HPDE6-E6E7 (cell line): ENCODE data around the gene SYCE3.
"Not testable (repeated sequence)": the region's sequence is repeated elsewhere in the genome, so short reads cannot be mapped to it uniquely, and the experiment has no call there.

ENCODE experiments used
- DNase-seq: peaks from one replicate; pipeline ENCODE4 v3.0.0; 2011; ENCODE audit warnings: missing footprints; ENCODE audit errors: extremely low spot score

SYCE3 gene, protein sequence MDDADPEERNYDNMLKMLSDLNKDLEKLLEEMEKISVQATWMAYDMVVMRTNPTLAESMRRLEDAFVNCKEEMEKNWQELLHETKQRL

DNA sequence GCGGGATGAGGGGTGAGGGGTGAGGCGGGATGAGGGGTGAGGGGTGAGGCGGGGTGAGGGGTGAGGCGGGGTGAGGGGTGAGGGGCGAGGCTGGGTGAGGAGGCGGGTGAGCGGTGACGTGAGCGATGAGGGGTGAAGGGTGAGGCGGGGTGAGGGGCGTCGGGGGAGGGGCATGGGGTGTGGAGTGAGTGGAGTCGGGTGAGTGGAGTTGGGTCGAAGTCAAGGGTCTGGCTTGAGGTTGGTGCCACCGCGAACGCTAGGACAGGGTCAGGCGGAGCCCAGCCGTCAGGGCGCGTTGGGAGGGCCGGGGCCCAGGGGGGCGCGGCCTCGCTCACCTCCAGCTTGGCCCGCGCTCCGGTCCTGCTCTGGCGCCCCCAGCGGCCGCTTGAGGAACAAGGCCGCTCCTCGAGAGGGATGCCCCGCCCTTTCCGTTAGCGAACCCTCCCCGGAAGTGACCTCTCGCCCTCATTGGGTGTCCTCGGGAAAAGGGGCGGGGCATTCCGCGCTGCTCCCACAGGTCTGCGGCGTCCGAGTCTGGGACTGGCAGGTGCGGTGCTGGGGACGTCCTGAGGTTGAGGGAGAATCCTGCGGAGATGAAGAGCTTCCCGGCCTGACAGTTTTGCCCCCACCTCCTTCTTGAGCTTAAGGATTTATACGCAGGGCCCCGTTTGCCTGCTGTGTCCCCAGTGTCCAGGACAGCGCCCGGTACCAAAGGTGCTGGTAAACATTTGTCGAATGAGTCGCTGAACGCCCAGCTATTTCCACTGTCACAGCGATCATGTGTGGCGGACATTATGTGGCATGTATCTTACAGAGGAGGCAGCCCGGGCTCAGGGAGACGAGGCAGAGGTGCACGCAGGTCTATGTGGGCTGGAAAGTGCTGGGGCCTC is at the start of gene SYCE3:
Gene SYCE3, minus strand, starts transcription at position 397 of the 890 bp plus-strand sequence. CDS start 6,514 bp downstream, outside the sequence.
- DNase-seq = peak; percentile 88

DNA sequence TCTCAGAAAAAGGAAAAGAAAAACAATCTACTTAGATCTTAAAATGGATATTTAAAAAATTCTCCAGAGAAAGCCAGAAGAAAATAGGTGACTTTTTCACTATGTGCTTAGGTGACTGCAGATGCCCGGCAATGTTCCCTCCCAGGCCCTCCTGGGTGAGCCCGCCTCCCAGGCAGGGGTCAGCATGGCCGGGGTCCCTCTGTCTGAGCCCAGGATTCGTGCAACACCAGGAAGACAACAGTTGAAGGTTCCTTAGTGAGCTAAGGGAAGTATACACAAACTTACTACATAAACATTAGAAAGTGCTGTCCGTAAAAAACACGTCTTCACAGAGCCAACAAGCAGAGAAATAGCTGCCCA is 49.4 kb upstream of the SYCE3 start:
- no peak for DNase-seq

DNA sequence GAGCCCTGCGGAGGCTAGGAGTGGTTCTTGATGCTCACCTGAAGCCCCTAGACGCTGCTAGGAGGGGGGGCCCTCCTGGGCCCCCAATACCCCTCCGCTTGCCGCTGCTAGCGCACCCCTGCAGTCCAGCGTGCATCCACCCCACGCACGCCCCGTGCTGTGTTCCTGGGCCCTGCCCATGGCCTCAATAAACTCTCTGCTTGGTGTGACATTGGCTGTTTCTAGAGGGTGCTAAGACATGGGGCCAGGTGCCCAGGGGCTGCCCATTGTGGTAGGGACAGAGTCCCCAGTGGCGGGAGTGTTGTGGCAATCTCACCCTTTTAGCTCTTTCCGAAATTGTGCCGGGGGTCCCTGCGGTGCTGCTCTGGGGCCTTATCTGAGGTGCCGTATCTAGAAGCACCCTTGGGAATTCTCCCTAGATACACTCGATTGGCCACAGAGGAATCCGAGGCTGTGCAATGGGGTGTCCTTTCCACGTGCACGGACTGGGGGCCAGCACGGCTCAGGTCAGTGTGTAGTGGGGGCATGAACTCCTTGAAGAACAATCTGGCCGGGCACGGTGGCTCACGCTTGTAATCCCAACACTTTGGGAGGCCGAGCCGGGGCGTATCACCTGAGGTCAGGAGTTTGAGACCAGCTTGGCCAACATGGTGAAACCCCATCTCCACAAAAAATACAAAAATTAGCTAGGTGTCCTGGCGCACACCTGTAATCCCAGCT is 48.8 kb upstream of the SYCE3 start:
- no peak for DNase-seq

DNA sequence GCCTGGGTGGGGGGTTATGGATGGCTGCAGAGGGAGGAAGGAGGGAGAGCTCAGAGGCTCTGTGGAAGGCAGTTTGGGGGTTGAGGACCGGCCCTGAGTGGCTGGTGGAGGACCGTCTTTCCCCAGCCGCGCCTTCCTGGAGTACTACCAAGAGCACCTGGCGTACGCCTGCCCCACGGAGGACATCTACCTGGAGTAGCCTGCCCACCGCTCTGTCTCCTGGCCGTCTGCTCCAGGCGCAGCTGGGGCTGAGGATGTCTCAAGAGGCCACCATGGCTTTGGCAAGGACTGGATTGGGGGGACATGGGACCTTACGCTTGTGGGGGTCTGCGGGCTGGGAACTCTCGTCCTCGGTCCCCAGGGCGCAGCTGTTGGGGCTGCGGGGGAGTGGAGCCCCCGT is 47.9 kb upstream of the SYCE3 start:
- DNase-seq = no peak

DNA sequence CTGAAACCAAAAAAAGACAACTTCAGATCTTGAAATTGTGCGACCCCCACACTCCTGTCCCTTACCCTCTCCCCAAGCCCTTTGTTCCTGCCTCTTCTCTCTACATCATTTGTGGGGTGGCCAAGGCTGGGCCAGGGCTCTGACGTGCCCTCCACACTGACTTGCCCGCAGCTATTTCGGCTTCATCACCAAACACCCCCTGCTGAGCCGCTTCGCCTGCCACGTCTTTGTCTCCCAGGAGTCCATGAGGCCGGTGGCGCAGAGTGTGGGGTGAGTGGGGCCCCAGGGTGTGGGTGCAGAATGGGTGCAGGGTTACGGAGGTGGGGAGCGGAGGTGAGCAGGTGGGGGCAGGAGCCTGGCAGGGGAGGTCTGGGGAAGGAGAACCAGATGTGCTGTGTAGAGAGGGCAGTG is 47.3 kb upstream of the SYCE3 start:
- DNase-seq = no peak

DNA sequence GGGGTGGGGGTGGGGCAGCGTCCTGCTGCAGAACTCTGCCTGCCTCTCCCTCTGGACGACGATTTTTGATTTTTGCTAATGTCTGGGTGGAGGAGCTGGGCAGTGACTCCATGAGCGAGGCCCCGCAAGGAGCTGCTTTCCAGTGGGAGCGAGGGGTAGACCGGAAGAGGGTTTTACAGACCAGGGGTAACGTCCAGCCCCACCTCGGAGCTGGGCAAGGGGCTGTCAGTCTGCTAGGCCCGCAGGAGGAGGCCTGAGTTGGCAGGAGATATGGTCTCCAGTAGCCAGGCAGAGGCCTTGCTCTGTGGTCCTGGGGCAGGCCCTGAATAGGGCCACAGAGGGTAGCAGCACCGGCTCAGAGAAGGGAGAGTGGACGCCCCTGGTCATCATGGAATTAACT is 46.9 kb upstream of the SYCE3 start:
- no peak for DNase-seq

DNA sequence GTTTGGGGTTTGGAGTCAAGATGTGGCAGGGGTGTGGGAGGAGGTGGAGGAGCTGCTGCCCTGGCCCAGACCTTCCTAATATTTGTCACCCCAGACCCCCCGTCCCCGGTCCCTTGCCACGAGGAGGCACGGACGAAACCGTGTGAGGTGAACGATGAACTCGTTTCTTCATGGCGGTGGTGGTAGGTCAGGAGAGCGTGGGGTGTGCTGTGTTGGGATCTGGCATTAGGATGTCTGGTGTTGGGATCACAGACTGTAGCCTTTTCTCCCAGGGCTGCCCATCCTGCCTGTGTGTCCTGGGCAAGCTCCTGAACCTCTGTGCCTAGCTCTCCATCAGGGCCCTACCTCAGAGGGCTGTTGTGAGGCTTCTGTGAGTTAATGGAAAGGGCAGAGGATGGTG is 46.3 kb upstream of the SYCE3 start:
- no peak for DNase-seq

DNA sequence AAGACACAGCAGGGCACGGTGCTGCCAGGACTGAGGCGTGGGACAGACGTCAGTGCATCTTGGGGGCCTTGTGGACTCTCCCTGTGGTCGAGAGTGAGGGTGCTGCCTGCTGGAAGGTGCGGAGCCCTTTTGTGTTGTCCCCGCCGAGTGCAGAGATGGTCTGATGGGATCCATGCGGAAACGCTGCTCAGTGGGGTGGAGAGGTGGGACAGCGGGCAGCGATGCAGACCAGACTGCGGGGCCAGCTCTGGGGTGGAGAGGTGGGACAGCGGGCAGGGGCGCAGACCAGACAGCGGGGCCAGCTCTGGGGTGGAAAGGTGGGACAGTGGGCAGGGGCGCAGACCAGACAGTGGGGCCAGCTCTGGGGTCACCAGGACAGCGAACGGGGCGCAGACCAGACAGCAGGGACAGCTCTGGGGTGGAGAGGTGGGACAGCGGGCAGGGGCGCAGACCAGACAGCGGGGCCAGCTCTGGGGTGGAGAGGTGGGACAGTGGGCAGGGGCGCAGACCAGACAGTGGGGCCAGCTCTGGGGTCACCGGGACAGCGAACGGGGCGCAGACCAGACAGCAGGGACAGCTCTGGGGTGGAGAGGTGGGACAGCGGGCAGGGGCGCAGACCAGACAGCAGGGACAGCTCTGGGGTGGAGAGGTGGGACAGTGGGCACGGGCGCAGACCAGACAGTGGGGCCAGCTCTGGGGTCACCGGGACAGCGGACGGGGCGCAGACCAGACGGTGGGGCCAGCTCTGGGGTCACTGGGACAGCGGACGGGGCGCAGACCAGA is 45.5 kb upstream of the SYCE3 start:
- not testable (repeated sequence) for DNase-seq

DNA sequence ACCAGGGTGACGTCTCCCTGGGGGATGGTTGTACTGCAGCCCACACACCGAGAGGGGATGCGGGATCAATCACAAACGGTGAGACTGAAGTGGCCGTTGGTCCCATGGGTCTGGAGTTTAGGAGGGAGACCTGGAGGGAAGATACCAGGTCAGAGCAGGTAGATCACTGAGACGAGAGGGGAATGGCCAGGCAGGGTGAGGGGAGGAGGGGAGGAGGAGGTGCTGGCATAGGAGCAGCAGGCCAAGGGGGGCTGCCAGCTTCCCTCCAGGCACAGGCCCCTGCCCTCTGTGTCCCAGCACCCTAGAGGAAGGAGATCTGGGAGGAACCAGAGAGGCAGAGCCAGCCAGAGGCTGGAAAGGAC is 44.9 kb upstream of the SYCE3 start:
- no peak for DNase-seq

DNA sequence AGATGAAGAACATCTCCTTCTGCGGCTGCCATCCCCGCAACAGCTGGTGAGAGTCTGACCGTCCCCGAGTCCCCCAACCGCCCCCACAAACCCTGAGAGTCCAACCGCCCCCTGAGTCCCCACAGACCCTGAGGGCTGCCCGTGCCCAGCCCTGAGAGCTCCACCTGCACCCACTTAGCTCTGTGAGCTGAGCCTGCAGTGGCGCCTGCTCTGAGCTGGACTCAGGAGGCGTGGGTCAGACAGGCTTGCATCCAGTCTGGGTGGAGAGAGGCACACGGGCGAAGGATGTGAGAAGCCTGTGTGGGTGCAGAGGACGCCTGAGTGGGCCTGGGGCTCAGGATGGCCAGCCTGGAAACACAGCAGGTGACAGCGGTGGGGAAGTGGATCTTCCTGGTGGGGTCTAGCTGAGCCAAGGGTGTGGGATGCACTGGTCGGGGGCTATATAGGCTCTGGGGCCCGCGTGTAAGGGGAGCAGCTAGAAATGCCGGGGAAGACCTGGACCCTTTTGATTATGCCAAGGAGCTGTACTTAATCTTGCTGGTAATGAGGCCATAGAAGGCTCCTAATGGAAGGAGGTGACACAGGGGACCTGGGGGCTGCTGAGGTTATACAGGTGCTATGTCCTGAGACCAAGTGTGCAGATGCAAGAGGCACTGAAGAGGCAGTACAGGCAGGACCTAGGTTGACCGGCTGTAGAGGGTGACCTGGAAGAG is 44.4 kb upstream of the SYCE3 start:
- no peak for DNase-seq

DNA sequence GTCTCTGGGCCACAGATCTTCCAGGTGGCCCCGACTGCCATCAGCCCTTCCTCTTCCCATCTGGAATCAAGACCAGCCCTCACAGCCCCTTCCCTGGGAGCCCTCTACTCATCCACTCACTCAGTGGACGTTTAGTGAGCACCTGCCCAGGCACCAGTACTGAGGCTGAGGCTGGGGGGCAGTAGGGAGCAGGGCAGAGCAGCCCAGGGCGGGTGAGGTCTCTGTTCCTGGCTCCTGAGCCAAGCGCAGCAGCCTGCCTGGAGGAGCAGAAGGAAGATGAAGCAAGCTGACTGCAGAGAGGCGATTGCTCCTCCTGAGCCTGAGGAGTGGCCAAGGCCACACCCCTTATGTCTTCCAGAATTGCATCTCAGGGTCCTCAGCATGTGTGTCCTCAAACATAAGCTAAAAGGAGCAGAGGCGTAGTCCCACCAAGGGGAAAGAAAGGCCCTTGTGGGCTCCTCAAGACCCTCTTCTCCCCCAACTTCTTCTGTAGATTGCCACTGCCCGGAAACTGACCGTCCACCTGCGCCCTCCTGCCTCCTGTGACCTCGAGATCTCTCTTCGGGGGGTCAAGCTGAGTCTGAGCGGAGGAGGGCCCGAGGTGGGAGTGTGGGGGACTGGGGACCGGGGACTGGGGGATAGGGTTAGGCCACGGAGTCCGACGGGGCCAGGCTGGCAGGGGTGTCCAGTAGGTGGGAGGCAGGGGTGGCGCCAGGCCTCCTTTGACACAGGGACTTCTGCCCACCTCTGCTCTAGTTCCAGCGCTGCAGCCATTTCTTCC is 43.6 kb upstream of the SYCE3 start:
- DNase-seq = no peak

DNA sequence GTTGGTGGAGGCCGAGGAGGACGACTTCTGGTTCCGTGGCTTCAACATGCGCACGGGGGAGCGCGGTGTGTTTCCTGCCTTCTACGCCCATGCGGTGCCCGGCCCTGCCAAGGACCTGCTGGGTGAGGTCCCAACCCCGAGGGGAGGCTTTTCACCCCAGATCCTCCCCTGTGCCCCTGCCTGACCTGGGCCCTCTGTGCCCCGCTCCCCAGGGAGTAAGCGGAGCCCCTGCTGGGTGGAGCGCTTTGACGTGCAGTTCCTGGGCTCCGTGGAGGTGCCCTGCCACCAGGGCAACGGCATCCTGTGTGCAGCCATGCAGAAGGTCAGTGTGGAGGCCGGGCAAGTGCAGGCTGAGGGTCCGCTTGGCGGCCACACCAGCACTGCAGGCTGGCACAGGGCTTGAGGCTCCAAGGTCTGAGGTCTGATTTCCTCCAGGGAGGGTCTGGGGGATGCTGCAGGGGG is 42.9 kb upstream of the SYCE3 start:
- DNase-seq = no peak

DNA sequence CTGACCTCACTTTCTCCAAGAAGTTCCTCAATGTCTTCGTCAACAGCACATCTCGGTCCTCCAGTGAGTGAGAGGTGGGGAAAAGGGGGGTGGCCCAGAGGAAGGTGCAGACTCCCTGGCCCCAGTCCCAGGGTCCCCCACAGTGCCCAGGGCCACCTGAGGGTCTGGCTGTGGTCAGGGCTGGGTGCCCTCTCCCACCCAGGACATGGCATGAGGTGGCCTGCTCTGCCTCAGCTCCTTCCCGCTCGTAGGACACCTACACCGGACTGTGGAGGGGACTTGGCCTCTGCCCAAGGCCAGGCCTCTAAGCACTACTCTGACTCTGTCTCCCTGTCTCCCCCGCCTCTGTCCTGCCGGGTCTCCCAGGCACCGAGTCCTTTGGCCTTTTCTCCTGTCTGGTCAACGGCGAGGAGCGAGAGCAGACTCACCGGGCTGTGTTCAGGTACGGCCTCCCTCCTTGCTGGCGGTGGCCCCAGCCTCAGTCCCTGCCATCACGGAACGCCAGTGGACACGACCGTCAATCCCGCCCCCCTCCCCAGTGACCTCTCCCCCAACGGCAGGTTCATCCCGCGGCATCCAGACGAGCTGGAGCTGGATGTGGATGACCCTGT is 42.4 kb upstream of the SYCE3 start:
- DNase-seq = no peak

DNA sequence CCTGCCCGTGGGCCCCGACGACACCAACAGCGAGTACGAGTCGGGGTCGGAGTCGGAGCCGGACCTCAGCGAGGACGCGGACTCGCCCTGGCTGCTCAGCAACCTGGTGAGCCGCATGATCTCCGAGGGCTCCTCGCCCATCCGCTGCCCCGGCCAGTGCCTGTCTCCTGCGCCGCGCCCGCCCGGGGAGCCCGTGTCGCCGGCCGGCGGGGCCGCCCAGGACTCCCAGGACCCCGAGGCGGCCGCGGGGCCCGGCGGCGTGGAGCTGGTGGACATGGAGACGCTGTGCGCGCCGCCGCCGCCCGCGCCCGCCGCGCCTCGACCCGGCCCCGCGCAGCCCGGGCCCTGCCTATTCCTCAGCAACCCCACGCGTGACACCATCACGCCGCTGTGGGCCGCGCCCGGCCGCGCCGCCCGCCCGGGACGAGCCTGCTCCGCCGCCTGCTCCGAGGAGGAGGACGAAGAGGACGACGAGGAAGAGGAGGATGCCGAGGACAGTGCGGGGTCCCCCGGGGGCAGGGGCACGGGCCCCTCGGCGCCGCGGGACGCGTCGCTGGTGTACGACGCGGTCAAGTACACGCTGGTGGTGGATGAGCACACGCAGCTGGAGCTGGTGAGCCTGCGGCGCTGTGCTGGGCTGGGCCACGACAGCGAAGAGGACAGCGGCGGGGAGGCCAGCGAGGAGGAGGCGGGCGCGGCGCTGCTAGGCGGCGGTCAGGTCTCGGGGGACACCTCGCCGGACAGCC is 41.7 kb upstream of the SYCE3 start:
- DNase-seq = no peak

DNA sequence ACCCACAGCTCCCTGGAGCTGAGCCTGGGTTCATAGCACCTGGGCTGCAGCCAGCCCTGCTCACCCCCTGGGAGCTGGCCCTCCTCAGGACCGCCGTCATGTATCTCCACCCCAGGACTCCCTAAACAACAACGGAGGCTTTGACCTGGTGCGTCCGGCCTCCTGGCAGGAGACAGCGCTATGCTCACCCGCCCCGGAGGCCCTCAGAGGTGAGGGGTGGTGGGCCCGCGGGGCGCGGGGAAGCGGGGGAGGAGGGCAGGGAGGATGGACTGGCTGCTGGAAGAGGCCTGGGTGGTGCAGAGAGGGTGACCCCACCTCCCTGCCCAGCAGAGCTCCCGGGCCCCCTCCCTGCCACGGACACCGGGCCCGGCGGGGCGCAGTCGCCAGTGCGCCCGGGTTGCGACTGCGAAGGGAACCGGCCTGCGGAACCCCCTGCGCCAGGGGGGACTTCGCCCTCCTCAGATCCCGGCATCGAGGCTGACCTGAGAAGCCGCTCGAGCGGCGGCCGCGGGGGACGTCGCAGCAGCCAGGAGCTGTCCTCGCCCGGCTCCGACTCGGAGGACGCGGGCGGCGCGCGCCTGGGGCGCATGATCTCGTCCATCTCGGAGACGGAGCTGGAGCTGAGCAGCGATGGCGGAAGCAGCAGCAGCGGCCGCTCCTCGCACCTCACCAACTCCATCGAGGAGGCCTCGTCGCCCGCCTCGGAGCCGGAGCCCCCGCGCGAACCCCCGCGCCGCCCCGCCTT is 41.0 kb upstream of the SYCE3 start:
- no peak for DNase-seq

DNA sequence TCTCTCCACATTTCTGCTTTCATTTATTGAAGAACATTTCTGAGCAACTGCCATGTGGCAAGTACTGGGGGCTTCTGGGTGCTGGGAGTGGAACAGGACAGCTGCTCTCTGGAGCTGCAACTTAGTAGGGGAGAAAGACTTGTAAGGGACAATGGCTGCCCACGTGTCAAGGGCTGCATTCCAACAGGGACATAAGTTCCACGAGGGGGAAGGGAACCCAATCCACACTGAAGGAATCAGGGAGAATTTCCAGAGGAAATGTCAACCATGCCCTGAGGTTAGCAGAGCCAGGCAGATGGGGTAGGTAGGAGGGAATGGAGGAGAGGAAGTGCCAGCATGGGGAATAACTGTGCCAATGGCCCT is 39.6 kb upstream of the SYCE3 start:
- DNase-seq = no peak

DNA sequence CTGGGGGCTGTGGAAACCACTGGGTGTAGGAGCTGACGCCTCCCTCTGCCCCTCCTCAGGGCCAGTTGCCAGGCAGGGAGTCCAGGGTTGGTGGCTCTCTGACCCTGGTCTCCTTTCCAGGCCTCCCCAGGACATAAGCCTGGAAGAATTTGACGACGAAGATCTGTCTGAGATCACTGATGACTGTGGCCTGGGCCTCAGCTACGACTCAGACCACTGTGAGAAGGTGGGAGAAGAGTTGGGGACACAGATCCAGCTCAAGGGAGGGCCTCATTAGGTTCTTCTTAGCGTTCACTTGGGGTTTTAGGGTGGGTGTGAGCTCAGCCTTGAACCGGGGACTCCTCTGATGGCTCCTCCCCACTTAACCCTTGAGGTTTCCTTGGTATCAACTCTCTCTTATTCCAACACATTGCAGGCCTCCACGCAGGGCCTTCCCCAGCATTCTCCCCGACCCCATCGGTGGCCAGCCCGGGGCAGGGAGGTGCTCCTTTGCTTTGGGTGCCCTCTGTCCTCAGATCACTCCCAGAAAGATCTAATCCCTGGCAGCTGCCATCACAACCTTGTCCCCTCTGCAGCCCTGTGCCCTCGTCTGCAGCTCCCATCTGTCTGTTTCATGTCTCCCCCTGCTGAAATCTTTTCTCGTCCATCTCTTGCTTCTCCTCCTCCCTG is 39.1 kb upstream of the SYCE3 start:
- DNase-seq = no peak

DNA sequence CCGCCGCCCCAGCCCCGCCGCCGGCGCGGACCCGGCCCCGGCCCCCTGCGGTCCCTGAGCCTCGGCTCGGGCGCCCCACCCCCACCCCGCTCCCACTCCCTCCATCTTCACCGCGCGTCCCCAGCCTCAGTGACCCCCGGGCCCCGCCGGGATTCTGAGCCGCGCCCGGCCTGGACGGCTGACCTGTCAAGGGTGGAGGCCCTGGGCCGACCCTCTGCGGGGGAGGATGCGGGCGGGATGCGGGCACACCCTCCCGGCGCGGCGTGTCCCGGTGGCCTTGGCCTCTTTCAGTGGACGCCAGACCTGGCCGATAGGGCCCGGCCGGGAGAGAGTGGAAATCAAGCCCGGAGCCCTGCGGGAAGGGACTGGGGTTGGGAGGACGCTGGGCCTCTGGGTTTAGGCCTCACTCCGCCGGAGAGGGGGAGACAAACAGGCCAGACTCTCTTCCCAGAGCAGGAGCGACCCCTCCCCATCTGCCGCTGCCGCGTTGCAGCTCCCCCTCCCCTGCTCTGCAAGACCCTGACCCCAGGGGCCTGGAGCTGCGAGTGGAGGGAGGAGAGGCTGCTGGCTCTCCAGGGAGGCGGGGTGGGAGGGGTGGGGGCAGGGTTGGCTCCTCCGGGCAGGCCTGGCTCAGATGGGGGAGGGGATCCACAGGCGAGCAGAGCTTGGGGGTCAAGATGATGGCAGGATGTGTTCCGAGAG is 38.4 kb upstream of the SYCE3 start:
- no peak for DNase-seq
